ENCODE results near the gene GABRB2. TPM values are rescaled to one million over a fixed set of nuclear protein-coding genes. Genes with fewer than 3 reads are reported as not detected.

Gene GABRB2
- total and polyA plus RNA-seq, 4 donors: 0.08 TPM; not detected in 3

DNA sequence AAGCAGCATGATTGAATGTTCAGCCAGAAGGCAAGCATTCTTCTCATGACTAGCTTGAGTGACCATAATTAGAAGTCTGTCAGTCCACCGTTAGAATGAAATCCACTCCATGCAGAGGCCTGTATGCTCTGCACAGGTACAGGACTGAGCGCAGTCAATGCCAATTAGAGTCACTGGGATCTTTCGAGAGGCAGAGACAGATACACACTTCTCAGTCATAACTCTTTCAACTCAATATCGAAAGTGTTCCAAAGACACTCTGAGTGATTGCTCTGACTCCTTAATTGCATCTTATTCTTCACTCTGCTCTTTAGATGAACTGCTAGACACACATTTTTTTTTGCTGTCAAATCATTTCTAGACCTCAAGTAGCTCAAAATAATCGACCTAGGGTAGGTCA is 203.6 kb downstream of the GABRB2 start (continued):
- TF ChIP-seq, protein P1, sequence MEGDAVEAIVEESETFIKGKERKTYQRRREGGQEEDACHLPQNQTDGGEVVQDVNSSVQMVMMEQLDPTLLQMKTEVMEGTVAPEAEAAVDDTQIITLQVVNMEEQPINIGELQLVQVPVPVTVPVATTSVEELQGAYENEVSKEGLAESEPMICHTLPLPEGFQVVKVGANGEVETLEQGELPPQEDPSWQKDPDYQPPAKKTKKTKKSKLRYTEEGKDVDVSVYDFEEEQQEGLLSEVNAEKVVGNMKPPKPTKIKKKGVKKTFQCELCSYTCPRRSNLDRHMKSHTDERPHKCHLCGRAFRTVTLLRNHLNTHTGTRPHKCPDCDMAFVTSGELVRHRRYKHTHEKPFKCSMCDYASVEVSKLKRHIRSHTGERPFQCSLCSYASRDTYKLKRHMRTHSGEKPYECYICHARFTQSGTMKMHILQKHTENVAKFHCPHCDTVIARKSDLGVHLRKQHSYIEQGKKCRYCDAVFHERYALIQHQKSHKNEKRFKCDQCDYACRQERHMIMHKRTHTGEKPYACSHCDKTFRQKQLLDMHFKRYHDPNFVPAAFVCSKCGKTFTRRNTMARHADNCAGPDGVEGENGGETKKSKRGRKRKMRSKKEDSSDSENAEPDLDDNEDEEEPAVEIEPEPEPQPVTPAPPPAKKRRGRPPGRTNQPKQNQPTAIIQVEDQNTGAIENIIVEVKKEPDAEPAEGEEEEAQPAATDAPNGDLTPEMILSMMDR (IDR thresholded peaks at IDR 0.05; ENCODE audit: low read depth, low read length, missing input control): no peak
- TF ChIP-seq HNF4G (IDR thresholded peaks at IDR 0.05) (no peak), GABPA (IDR thresholded peaks at IDR 0.05 in 1 of 2, conservative IDR thresholded peaks at IDR 0.05 in 1 of 2) (no peak), EGR1 (IDR thresholded peaks at IDR 0.05; ENCODE audit: low read depth in 2 of 2) (no peak)

DNA sequence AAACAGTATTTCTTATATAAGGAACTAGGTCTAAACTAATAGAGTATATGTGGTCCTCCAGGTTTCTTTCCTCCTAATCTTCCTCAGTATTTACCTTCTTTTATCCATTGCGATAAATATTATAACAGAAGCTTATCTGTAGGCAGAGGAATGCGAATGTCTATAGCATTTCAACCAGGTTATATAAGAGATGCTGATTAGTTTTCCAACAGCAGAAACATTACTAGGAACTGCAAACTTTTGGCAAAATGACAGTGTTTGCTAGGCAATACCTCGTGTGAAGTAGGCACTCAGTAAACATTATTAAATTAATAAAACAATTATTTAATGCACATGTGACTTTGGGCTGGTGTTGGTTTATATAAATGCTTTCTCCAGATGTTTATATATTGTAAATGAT is 206.5 kb downstream of the GABRB2 start:
- TF ChIP-seq, protein P2, sequence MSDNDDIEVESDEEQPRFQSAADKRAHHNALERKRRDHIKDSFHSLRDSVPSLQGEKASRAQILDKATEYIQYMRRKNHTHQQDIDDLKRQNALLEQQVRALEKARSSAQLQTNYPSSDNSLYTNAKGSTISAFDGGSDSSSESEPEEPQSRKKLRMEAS (IDR thresholded peaks at IDR 0.05): no peak
- TF ChIP-seq, protein P3, sequence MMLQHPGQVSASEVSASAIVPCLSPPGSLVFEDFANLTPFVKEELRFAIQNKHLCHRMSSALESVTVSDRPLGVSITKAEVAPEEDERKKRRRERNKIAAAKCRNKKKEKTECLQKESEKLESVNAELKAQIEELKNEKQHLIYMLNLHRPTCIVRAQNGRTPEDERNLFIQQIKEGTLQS (IDR thresholded peaks at IDR 0.05): no peak
- TF ChIP-seq, protein P4, sequence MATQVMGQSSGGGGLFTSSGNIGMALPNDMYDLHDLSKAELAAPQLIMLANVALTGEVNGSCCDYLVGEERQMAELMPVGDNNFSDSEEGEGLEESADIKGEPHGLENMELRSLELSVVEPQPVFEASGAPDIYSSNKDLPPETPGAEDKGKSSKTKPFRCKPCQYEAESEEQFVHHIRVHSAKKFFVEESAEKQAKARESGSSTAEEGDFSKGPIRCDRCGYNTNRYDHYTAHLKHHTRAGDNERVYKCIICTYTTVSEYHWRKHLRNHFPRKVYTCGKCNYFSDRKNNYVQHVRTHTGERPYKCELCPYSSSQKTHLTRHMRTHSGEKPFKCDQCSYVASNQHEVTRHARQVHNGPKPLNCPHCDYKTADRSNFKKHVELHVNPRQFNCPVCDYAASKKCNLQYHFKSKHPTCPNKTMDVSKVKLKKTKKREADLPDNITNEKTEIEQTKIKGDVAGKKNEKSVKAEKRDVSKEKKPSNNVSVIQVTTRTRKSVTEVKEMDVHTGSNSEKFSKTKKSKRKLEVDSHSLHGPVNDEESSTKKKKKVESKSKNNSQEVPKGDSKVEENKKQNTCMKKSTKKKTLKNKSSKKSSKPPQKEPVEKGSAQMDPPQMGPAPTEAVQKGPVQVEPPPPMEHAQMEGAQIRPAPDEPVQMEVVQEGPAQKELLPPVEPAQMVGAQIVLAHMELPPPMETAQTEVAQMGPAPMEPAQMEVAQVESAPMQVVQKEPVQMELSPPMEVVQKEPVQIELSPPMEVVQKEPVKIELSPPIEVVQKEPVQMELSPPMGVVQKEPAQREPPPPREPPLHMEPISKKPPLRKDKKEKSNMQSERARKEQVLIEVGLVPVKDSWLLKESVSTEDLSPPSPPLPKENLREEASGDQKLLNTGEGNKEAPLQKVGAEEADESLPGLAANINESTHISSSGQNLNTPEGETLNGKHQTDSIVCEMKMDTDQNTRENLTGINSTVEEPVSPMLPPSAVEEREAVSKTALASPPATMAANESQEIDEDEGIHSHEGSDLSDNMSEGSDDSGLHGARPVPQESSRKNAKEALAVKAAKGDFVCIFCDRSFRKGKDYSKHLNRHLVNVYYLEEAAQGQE (IDR thresholded peaks at IDR 0.05): no peak
- TF ChIP-seq RAD21 (IDR thresholded peaks at IDR 0.05) (no peak), NR2F2 (IDR thresholded peaks at IDR 0.05) (no peak), FOXA1 (IDR thresholded peaks at IDR 0.05) (no peak), TAF1 (conservative IDR thresholded peaks at IDR 0.05) (no peak), YY1 (IDR thresholded peaks at IDR 0.05) (no peak), SP1 (IDR thresholded peaks at IDR 0.05) (no peak), RXRA (IDR thresholded peaks at IDR 0.05) (no peak), GABPA (IDR thresholded peaks at IDR 0.05 in 1 of 2, conservative IDR thresholded peaks at IDR 0.05 in 1 of 2) (no peak), FOXA2 (IDR thresholded peaks at IDR 0.05) (no peak), HNF4A (conservative IDR thresholded peaks at IDR 0.05) (no peak)
- TF ChIP-seq, protein P1 (IDR thresholded peaks at IDR 0.05; ENCODE audit: low read depth, low read length, missing input control): no peak
- TF ChIP-seq, protein P5, sequence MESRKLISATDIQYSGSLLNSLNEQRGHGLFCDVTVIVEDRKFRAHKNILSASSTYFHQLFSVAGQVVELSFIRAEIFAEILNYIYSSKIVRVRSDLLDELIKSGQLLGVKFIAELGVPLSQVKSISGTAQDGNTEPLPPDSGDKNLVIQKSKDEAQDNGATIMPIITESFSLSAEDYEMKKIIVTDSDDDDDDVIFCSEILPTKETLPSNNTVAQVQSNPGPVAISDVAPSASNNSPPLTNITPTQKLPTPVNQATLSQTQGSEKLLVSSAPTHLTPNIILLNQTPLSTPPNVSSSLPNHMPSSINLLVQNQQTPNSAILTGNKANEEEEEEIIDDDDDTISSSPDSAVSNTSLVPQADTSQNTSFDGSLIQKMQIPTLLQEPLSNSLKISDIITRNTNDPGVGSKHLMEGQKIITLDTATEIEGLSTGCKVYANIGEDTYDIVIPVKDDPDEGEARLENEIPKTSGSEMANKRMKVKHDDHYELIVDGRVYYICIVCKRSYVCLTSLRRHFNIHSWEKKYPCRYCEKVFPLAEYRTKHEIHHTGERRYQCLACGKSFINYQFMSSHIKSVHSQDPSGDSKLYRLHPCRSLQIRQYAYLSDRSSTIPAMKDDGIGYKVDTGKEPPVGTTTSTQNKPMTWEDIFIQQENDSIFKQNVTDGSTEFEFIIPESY (IDR thresholded peaks at IDR 0.05): no peak

More for the DNA sequence above, 206.5 kb downstream of the GABRB2 start:
- no peak overlapping the region for H3K4me3 ChIP-seq (ENCODE audit: low read depth in 1 of 3, low read length in 3 of 3)
- H3K9me3 ChIP-seq (ENCODE audit: control insufficient read depth in 4 of 4, low read length in 3 of 4): no peaks in the 10 kb centered on the region
- H3K9ac ChIP-seq (ENCODE audit: low read depth in 1 of 2, low read length in 2 of 2): no peak overlapping the region
- no peak for DNase-seq (ENCODE audit: low spot score)
- H3K27me3 ChIP-seq (ENCODE audit: control insufficient read depth in 4 of 4, insufficient read depth in 4 of 4, low read length in 3 of 4): no peaks in the 10 kb centered on the region
- H3K27ac ChIP-seq (ENCODE audit: low read depth in 1 of 2, low read length in 2 of 2): no peak overlapping the region
- no peaks in the 10 kb centered on the region for H3K4me1 ChIP-seq (ENCODE audit: control insufficient read depth in 4 of 4, insufficient read depth in 4 of 4, low read length in 3 of 4)
- no peaks in the 10 kb centered on the region for H3K36me3 ChIP-seq (ENCODE audit: control insufficient read depth in 4 of 4, insufficient read depth in 3 of 4, low read depth in 1 of 4, low read length in 3 of 4)
- 54% methylated on average over 3 of the region's 3 CpGs for WGBS

All from liver (tissue), 9 donors.